GM20000 (cell line): ENCODE data around the gene RNASE4.

Experiments
- DNase-seq: peaks from one replicate; pipeline ENCODE4 v3.0.0; 2012; ENCODE audit warnings: low spot score
- CTCF ChIP-seq: IDR thresholded peaks from 2 replicates; pipeline ENCODE4 v1.5.1; 2012; ENCODE audit warnings: mild to moderate bottlenecking, control low read depth; ENCODE audit errors: extremely low read depth, missing control alignments

RNASE4 gene

GRCh38 chr14:20750194-20750593 lies 65.8 kb downstream of the RNASE4 start:
- TF ChIP-seq CTCF: no peak
- no peak for DNase-seq
